ENCODE results near the gene EIF4ENIF1. TPM values are rescaled to one million over a fixed set of nuclear protein-coding genes. Genes with fewer than 3 reads are reported as not detected.

The EIF4ENIF1 gene
- total and polyA plus RNA-seq, 10 donors, result 7.3 to 39.4 (median 24.7) TPM

DNA sequence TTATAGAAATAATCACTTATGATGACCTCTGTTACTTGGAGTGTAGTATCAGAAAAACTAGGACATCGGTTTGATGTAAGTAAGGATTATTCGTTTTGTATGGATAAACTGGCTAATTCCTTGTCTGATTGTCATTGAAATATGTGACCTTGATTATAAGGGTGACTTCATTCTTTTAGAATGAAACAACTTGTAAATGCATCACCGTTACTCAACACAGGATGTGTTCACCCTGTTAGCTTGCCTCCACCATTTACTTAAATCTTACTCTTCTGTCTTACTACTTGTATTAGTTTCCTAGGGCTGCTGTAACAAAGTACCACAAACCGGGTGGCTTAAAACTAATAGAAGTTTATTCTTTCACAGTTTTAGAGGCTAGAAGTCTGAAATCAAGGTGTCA lies 14.6 kb upstream of the EIF4ENIF1 start:
- H3K27me3 ChIP-seq (replicated peaks in 1 of 7), result no peaks in the 10 kb centered on the region
- peaks cover 0 to 10% (median 3%) of the 10 kb centered on the region in 8 donors for H3K9me3 ChIP-seq
- H3K27ac ChIP-seq, result peak overlapping the region in 1 of 8 donors; percentile 25
- TF ChIP-seq, protein P1, sequence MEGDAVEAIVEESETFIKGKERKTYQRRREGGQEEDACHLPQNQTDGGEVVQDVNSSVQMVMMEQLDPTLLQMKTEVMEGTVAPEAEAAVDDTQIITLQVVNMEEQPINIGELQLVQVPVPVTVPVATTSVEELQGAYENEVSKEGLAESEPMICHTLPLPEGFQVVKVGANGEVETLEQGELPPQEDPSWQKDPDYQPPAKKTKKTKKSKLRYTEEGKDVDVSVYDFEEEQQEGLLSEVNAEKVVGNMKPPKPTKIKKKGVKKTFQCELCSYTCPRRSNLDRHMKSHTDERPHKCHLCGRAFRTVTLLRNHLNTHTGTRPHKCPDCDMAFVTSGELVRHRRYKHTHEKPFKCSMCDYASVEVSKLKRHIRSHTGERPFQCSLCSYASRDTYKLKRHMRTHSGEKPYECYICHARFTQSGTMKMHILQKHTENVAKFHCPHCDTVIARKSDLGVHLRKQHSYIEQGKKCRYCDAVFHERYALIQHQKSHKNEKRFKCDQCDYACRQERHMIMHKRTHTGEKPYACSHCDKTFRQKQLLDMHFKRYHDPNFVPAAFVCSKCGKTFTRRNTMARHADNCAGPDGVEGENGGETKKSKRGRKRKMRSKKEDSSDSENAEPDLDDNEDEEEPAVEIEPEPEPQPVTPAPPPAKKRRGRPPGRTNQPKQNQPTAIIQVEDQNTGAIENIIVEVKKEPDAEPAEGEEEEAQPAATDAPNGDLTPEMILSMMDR (IDR thresholded peaks at IDR 0.05 in 8 of 11, conservative IDR thresholded peaks at IDR 0.05 in 3 of 11), result no peak
- TF ChIP-seq POLR2A (IDR thresholded peaks at IDR 0.05), result no peak
- no peak for TF ChIP-seq POLR2AphosphoS5 (IDR thresholded peaks at IDR 0.05)
- 77 to 88% (median 81%) methylated on average over 4 of the region's 4 CpGs for WGBS, 5 donors
- intact Hi-C loops (cut with DNase I; ENCODE audit: low total_unique reads), result no loop called here
- H3K36me3 ChIP-seq, result peaks cover 0 to 30% (median 6%) of the 10 kb centered on the region in 6 donors
- peaks cover 0 to 50% (median 10%) of the 10 kb centered on the region in 6 donors for H3K4me1 ChIP-seq
- no peak for DNase-seq
- H3K4me3 ChIP-seq, result no peak overlapping the region

DNA sequence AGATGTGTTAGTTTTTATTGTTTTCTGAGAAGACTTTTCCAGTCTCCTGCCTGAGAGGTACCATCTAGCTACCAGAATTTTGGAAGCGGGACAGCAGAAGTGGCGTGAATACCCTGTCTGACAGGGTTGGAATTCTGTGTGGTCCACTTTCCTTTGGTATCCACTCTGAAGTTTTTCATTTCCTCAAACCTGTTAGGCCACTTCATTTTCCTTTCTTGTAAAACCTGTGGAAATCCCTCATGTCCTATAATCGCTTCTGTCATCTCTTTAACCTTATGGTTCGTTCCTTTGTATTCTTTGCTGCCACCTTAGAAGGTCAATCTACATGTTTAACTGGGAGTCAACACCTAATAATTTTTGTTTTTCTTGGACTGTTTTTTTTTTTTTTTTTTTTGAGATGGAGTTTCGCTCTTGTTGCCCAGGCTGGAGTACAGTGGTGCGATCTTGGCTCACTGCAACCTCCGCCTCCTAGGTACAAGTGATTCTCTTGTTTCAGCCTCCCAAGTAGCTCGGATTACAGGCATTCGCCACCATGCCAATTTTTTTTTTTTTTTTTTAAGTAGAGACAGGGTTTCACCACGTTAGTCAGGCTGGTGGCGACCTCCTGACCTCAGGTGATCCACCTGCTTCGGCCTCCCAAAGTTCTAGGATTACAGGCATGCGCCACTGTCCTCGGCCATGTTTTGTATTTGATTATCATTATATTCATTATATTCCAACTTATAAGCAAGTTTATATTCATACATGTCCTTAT lies 13.7 kb upstream of the EIF4ENIF1 start:
- Histone ChIP-seq H3K9me3 (peaks cover 0 to 10% (median 3%) of the 10 kb centered on the region in 8 donors), H3K4me1 (peaks cover 0 to 59% (median 12%) of the 10 kb centered on the region in 6 donors), H3K27me3 (replicated peaks in 1 of 7) (no peaks in the 10 kb centered on the region), H3K36me3 (peaks cover 0 to 25% (median under 1%) of the 10 kb centered on the region in 6 donors), H3K4me3 (no peak overlapping the region), H3K27ac (no peak overlapping the region)
- intact Hi-C loops (cut with DNase I; ENCODE audit: low total_unique reads), result no loop called here
- WGBS, 5 donors, result 95 to 96% (median 95%) methylated on average over 14 of the region's 14 CpGs
- TF ChIP-seq, protein P1 (IDR thresholded peaks at IDR 0.05 in 8 of 11, conservative IDR thresholded peaks at IDR 0.05 in 3 of 11), result no peak
- TF ChIP-seq POLR2AphosphoS5 (IDR thresholded peaks at IDR 0.05) (no peak), POLR2A (IDR thresholded peaks at IDR 0.05) (no peak)
- no peak for DNase-seq

DNA sequence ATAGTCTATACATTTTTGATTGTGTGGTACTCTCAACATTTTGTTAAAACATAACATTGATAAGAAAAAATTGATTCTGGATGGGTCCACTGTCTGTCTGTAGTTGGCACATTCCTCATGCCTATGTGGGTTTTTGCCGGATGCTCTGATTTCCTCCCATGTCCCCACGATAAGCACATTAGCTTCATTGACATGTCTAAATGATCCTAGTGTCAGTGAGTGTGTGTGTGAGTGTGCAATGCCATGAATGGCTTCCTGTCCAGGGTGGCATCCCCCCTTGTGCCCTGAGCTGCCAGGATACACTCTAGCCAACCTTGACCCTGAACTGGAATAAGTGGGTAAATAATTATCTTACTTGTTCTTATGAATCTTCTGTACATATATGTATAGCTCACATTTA lies 12.1 kb upstream of the EIF4ENIF1 start:
- Histone ChIP-seq H3K4me1 (peaks cover 0 to 75% (median 22%) of the 10 kb centered on the region in 6 donors), H3K4me3 (no peak overlapping the region), H3K27me3 (replicated peaks in 1 of 7) (no peaks in the 10 kb centered on the region), H3K9me3 (no peaks in the 10 kb centered on the region), H3K27ac (peak overlapping the region in 6 of 8 donors; percentile 9 to 70 (median 54)), H3K36me3 (peaks cover 0 to 17% (median 0%) of the 10 kb centered on the region in 6 donors)
- TF ChIP-seq, protein P1 (IDR thresholded peaks at IDR 0.05 in 8 of 11, conservative IDR thresholded peaks at IDR 0.05 in 3 of 11), result no peak
- TF ChIP-seq POLR2A (IDR thresholded peaks at IDR 0.05) (no peak), POLR2AphosphoS5 (IDR thresholded peaks at IDR 0.05) (peak in 1 of 3 donors; percentile 58)
- no peak for DNase-seq
- intact Hi-C loops (cut with DNase I; ENCODE audit: low total_unique reads), result no loop called here
- WGBS, 5 donors, result 35 to 68% (median 49%) methylated on average over 2 of the region's 2 CpGs

Data from spleen (tissue), 11 donors.